Esophagus squamous epithelium (tissue), 5 donors: ENCODE data around the gene LRRC47. TPM values are rescaled to one million over a fixed set of nuclear protein-coding genes. Genes with fewer than 3 reads are reported as not detected.

ENCODE experiments used
- DNase-seq: peaks from one replicate; lab custom pipeline; 2025; lab: John Stamatoyannopoulos, UW
- H3K27ac ChIP-seq, 4 donors: fragments of 200-600 bp; sonication (generic); one replicate each; pipeline ENCODE4 v1.5.1; 2016 to 2019; ENCODE audit warnings: mild to moderate bottlenecking in 1 of 4
- H3K27me3 ChIP-seq, 4 donors: fragments of 200-600 bp; sonication (generic); 1 replicate in 3 of 4; 2 replicates in 1 of 4; pipeline versions ENCODE4 v1.5.1 to v1.6.0; 2017 to 2021; ENCODE audit warnings: antibody characterized with exemption in 1 of 4
- H3K36me3 ChIP-seq, 3 donors: fragments of 200-600 bp; sonication (generic); one replicate each; pipeline ENCODE4 v1.5.1; 2016 to 2019
- H3K4me1 ChIP-seq, 3 donors: fragments of 200-600 bp; sonication (generic); one replicate each; pipeline ENCODE4 v1.5.1; 2017 to 2019
- H3K4me3 ChIP-seq, 4 donors: fragments of 200-600 bp; sonication (generic); 1 replicate in 3 of 4; 2 replicates in 1 of 4; pipeline ENCODE4 v1.5.1; 2016 to 2019; ENCODE audit warnings: mild to moderate bottlenecking in 2 of 4, moderate library complexity in 1 of 4
- H3K9me3 ChIP-seq, 3 donors: fragments of 200-600 bp; sonication (generic); one replicate each; pipeline ENCODE4 v1.5.1; 2016 to 2019
- CTCF ChIP-seq, 6 experiments: fragments of 450-650 bp in 4 of 6; fragments of 200-600 bp in 2 of 6; sonication (generic) in 2 of 6; IDR thresholded peaks; one replicate each; pipeline ENCODE4 v1.5.1; 2016 to 2019; ENCODE audit warnings: antibody characterized with exemption in 6 of 6, mild to moderate bottlenecking in 4 of 6, moderate library complexity in 4 of 6
- POLR2A ChIP-seq, 4 donors: fragments of 450-650 bp; IDR thresholded peaks; one replicate each; pipeline ENCODE4 v1.6.1; 2017; ENCODE audit warnings: antibody characterized with exemption in 4 of 4, mild to moderate bottlenecking in 4 of 4, moderate library complexity in 3 of 4
- WGBS, 2 donors: methylation state at CpG; one replicate each; pipeline ENCODE4 v1.1.5; 2018; 5-methylcytosine and 5-hydroxymethylcytosine counted together
- intact Hi-C: fragments of 100-400 bp; cut with DNase I; formaldehyde crosslinking; loops from one replicate; pipeline ENCODE4 v1.15.0; 2022
- total RNA-seq, 4 donors: library from RNA; depleted of rRNA; stranded (reverse); fragments of >200 nt; gene quantifications; one replicate each; pipeline ENCODE4 v1.1.0, GENCODE V29; 2016
- donor health status: DM: yes; HTN: yes; CAD: no.

The LRRC47 gene
- total RNA-seq, 4 donors from 2014 or later: 23.5 to 32.6 (median 25.5) TPM

- TF ChIP-seq CTCF (IDR thresholded peaks at IDR 0.05) (no peak), POLR2A (IDR thresholded peaks at IDR 0.05) (no peak)
- no peak overlapping the region for H3K4me3 ChIP-seq
- no peaks in the 10 kb centered on the region for H3K36me3 ChIP-seq
- no peak overlapping the region for H3K27ac ChIP-seq
- H3K27me3 ChIP-seq: peaks cover 0 to 59% (median 0%) of the 10 kb centered on the region in 4 donors
- H3K9me3 ChIP-seq: no peaks in the 10 kb centered on the region
- intact Hi-C loops: no loop called here
- H3K4me1 ChIP-seq: no peaks in the 10 kb centered on the region
- DNase-seq: no peak
- WGBS, 2 donors: 68 to 85% methylated on average over 6 to 11 of the region's 17 CpGs
Measured at GRCh38 chr1:3761296-3762010, 34.8 kb downstream of the LRRC47 start.

GRCh38 chr1:3759796-3760195, 36.5 kb downstream of the LRRC47 start:
- H3K4me1 ChIP-seq: no peaks in the 10 kb centered on the region
- DNase-seq: no peak
- intact Hi-C loops: no loop called here
- no peaks in the 10 kb centered on the region for H3K36me3 ChIP-seq
- no peak overlapping the region for H3K27ac ChIP-seq
- TF ChIP-seq CTCF (IDR thresholded peaks at IDR 0.05): no peak
- TF ChIP-seq POLR2A (IDR thresholded peaks at IDR 0.05): no peak
- H3K9me3 ChIP-seq: no peaks in the 10 kb centered on the region
- no peak overlapping the region for H3K4me3 ChIP-seq
- WGBS, 2 donors: 45 to 55% methylated on average over 6 of the region's 6 CpGs
- H3K27me3 ChIP-seq: peaks cover 0 to 75% (median 0%) of the 10 kb centered on the region in 4 donors

GRCh38 chr1:3759164-3759563, 37.1 kb downstream of the LRRC47 start:
- H3K27ac ChIP-seq: no peak overlapping the region
- TF ChIP-seq POLR2A (IDR thresholded peaks at IDR 0.05) (no peak), CTCF (IDR thresholded peaks at IDR 0.05) (no peak)
- DNase-seq: no peak
- H3K36me3 ChIP-seq: no peaks in the 10 kb centered on the region
- intact Hi-C loops: no loop called here
- no peak overlapping the region for H3K4me3 ChIP-seq
- H3K4me1 ChIP-seq: no peaks in the 10 kb centered on the region
- H3K27me3 ChIP-seq: peaks cover 0 to 81% (median 0%) of the 10 kb centered on the region in 4 donors
- WGBS, 2 donors: 71 to 78% methylated on average over 6 of the region's 6 CpGs
- H3K9me3 ChIP-seq: no peaks in the 10 kb centered on the region

- Histone ChIP-seq H3K4me1 (no peaks in the 10 kb centered on the region), H3K27me3 (peaks cover 0 to 72% (median 0%) of the 10 kb centered on the region in 4 donors), H3K27ac (no peak overlapping the region), H3K36me3 (no peaks in the 10 kb centered on the region), H3K9me3 (no peaks in the 10 kb centered on the region), H3K4me3 (no peak overlapping the region)
- no peak for DNase-seq
- intact Hi-C loops: no loop called here
- TF ChIP-seq CTCF (IDR thresholded peaks at IDR 0.05): no peak
- TF ChIP-seq POLR2A (IDR thresholded peaks at IDR 0.05): no peak
- 81 to 82% methylated on average over 14 to 18 of the region's 21 CpGs for WGBS, 2 donors
Measured at GRCh38 chr1:3756394-3756793, 39.9 kb downstream of the LRRC47 start.

- no peak overlapping the region for H3K27ac ChIP-seq
- no peaks in the 10 kb centered on the region for H3K9me3 ChIP-seq
- intact Hi-C loops: no loop called here
- 87 to 100% methylated on average over 4 to 7 of the region's 20 CpGs for WGBS, 2 donors
- no peaks in the 10 kb centered on the region for H3K36me3 ChIP-seq
- H3K4me3 ChIP-seq: no peak overlapping the region
- DNase-seq: no peak
- TF ChIP-seq POLR2A (IDR thresholded peaks at IDR 0.05) (no peak), CTCF (IDR thresholded peaks at IDR 0.05) (no peak)
- H3K27me3 ChIP-seq: peaks cover 0 to 57% (median 0%) of the 10 kb centered on the region in 4 donors
- H3K4me1 ChIP-seq: no peaks in the 10 kb centered on the region
Measured at GRCh38 chr1:3753656-3754454, 42.4 kb downstream of the LRRC47 start.
